ENCODE measurements around the gene ERCC6L2.

Gene ERCC6L2

GRCh38 chr9:95927271-95928004 lies 51.9 kb downstream of the ERCC6L2 start:
- TF ChIP-seq POLR2AphosphoS5 (IDR thresholded peaks at IDR 0.05; ENCODE audit: low read depth, low read length), result no peak
- no peak for TF ChIP-seq TAF1 (IDR thresholded peaks at IDR 0.05; ENCODE audit: borderline replicate concordance, low read depth, low read length)
- no peak for TF ChIP-seq POLR2A (IDR thresholded peaks at IDR 0.05; ENCODE audit: low read depth, low read length)
- FAIRE-seq (no peak), DNase-seq (ENCODE audit: insufficient read length) (no peak)

GRCh38 chr9:95930277-95930676 lies 54.8 kb downstream of the ERCC6L2 start:
- FAIRE-seq, result no peak
- no peak for DNase-seq (ENCODE audit: insufficient read length)
- TF ChIP-seq POLR2A (IDR thresholded peaks at IDR 0.05; ENCODE audit: low read depth, low read length) (no peak), POLR2AphosphoS5 (IDR thresholded peaks at IDR 0.05; ENCODE audit: low read depth, low read length) (no peak), TAF1 (IDR thresholded peaks at IDR 0.05; ENCODE audit: borderline replicate concordance, low read depth, low read length) (no peak)

- FAIRE-seq, result no peak
- no peak for TF ChIP-seq POLR2A (IDR thresholded peaks at IDR 0.05; ENCODE audit: low read depth, low read length)
- no peak for TF ChIP-seq POLR2AphosphoS5 (IDR thresholded peaks at IDR 0.05; ENCODE audit: low read depth, low read length)
- no peak for TF ChIP-seq TAF1 (IDR thresholded peaks at IDR 0.05; ENCODE audit: borderline replicate concordance, low read depth, low read length)
These were observed 60.5 kb downstream of the ERCC6L2 start for GRCh38 chr9:95935861-95936578.

GRCh38 chr9:95936579-95937075 lies 61.1 kb downstream of the ERCC6L2 start:
- FAIRE-seq (no peak), DNase-seq (ENCODE audit: insufficient read length) (no peak)
- no peak for TF ChIP-seq TAF1 (IDR thresholded peaks at IDR 0.05; ENCODE audit: borderline replicate concordance, low read depth, low read length)
- no peak for TF ChIP-seq POLR2A (IDR thresholded peaks at IDR 0.05; ENCODE audit: low read depth, low read length)
- no peak for TF ChIP-seq POLR2AphosphoS5 (IDR thresholded peaks at IDR 0.05; ENCODE audit: low read depth, low read length)

More at GRCh38 chr9:95935861-95936578, 60.5 kb downstream of the ERCC6L2 start:
- no peak for DNase-seq (ENCODE audit: insufficient read length)

GRCh38 chr9:95937131-95937530 lies 61.6 kb downstream of the ERCC6L2 start:
- DNase-seq (ENCODE audit: insufficient read length), result no peak
- no peak for TF ChIP-seq POLR2AphosphoS5 (IDR thresholded peaks at IDR 0.05; ENCODE audit: low read depth, low read length)
- no peak for TF ChIP-seq TAF1 (IDR thresholded peaks at IDR 0.05; ENCODE audit: borderline replicate concordance, low read depth, low read length)
- TF ChIP-seq POLR2A (IDR thresholded peaks at IDR 0.05; ENCODE audit: low read depth, low read length), result no peak
- no peak for FAIRE-seq

GRCh38 chr9:95938724-95939123 lies 63.2 kb downstream of the ERCC6L2 start:
- DNase-seq (ENCODE audit: insufficient read length), result no peak

GRCh38 chr9:95939472-95939871 lies 64.0 kb downstream of the ERCC6L2 start:
- FAIRE-seq (no peak), DNase-seq (ENCODE audit: insufficient read length) (no peak)
- no peak for TF ChIP-seq POLR2AphosphoS5 (IDR thresholded peaks at IDR 0.05; ENCODE audit: low read depth, low read length)
- no peak for TF ChIP-seq TAF1 (IDR thresholded peaks at IDR 0.05; ENCODE audit: borderline replicate concordance, low read depth, low read length)
- TF ChIP-seq POLR2A (IDR thresholded peaks at IDR 0.05; ENCODE audit: low read depth, low read length), result no peak

More at GRCh38 chr9:95938724-95939123, 63.2 kb downstream of the ERCC6L2 start:
- TF ChIP-seq POLR2A (IDR thresholded peaks at IDR 0.05; ENCODE audit: low read depth, low read length), result no peak
- TF ChIP-seq TAF1 (IDR thresholded peaks at IDR 0.05; ENCODE audit: borderline replicate concordance, low read depth, low read length), result no peak
- no peak for TF ChIP-seq POLR2AphosphoS5 (IDR thresholded peaks at IDR 0.05; ENCODE audit: low read depth, low read length)
- FAIRE-seq, result no peak

- DNase-seq (ENCODE audit: insufficient read length) (no peak), FAIRE-seq (no peak)
These were observed 64.8 kb downstream of the ERCC6L2 start for GRCh38 chr9:95940265-95940664.

GRCh38 chr9:95942016-95942415 lies 66.5 kb downstream of the ERCC6L2 start:
- FAIRE-seq, result no peak
- DNase-seq (ENCODE audit: insufficient read length), result no peak
- TF ChIP-seq POLR2AphosphoS5 (IDR thresholded peaks at IDR 0.05; ENCODE audit: low read depth, low read length) (no peak), POLR2A (IDR thresholded peaks at IDR 0.05; ENCODE audit: low read depth, low read length) (no peak), TAF1 (IDR thresholded peaks at IDR 0.05; ENCODE audit: borderline replicate concordance, low read depth, low read length) (no peak)

More at GRCh38 chr9:95940265-95940664, 64.8 kb downstream of the ERCC6L2 start:
- TF ChIP-seq TAF1 (IDR thresholded peaks at IDR 0.05; ENCODE audit: borderline replicate concordance, low read depth, low read length), result no peak

GRCh38 chr9:95947118-95947517 lies 71.6 kb downstream of the ERCC6L2 start:
- DNase-seq (ENCODE audit: insufficient read length) (no peak), FAIRE-seq (no peak)
- no peak for TF ChIP-seq TAF1 (IDR thresholded peaks at IDR 0.05; ENCODE audit: borderline replicate concordance, low read depth, low read length)
- TF ChIP-seq POLR2A (IDR thresholded peaks at IDR 0.05; ENCODE audit: low read depth, low read length), result no peak
- no peak for TF ChIP-seq POLR2AphosphoS5 (IDR thresholded peaks at IDR 0.05; ENCODE audit: low read depth, low read length)

GRCh38 chr9:95952471-95952870 lies 77.0 kb downstream of the ERCC6L2 start:
- no peak for DNase-seq (ENCODE audit: insufficient read length)
- no peak for FAIRE-seq
- TF ChIP-seq POLR2AphosphoS5 (IDR thresholded peaks at IDR 0.05; ENCODE audit: low read depth, low read length) (no peak), TAF1 (IDR thresholded peaks at IDR 0.05; ENCODE audit: borderline replicate concordance, low read depth, low read length) (no peak), POLR2A (IDR thresholded peaks at IDR 0.05; ENCODE audit: low read depth, low read length) (no peak)

- no peak for DNase-seq (ENCODE audit: insufficient read length)
- no peak for TF ChIP-seq TAF1 (IDR thresholded peaks at IDR 0.05; ENCODE audit: borderline replicate concordance, low read depth, low read length)
- no peak for TF ChIP-seq POLR2A (IDR thresholded peaks at IDR 0.05; ENCODE audit: low read depth, low read length)
- no peak for TF ChIP-seq POLR2AphosphoS5 (IDR thresholded peaks at IDR 0.05; ENCODE audit: low read depth, low read length)
- peak; percentile 33 for FAIRE-seq
These were observed 78.5 kb downstream of the ERCC6L2 start for GRCh38 chr9:95953986-95954385.
